HG02943 (cell line): ENCODE measurements around the gene PAPLN.

Experiments
- ATAC-seq: cut with Tn5 transposase; IDR thresholded peaks from one replicate; pipeline ENCODE4 v1.9.1; 2021; ENCODE audit warnings: mild to moderate bottlenecking, low read depth, moderate library complexity; ENCODE audit not compliant: unreplicated experiment

Gene PAPLN

GRCh38 chr14:73243341-73243740, 6.0 kb downstream of the PAPLN start:
- ATAC-seq: no peak

GRCh38 chr14:73243748-73244147, 6.4 kb downstream of the PAPLN start:
- ATAC-seq: no peak

GRCh38 chr14:73244541-73245290, 7.4 kb downstream of the PAPLN start:
- ATAC-seq: no peak

- ATAC-seq: no peak
These were observed 8.4 kb downstream of the PAPLN start for GRCh38 chr14:73245480-73246325.

GRCh38 chr14:73246387-73247150, 9.3 kb downstream of the PAPLN start:
- no peak for ATAC-seq

- ATAC-seq: no peak
These were observed 11.0 kb downstream of the PAPLN start for GRCh38 chr14:73248108-73248868.

- no peak for ATAC-seq
These were observed 11.8 kb downstream of the PAPLN start for GRCh38 chr14:73249108-73249507.

GRCh38 chr14:73249564-73250316, 12.4 kb downstream of the PAPLN start:
- no peak for ATAC-seq

GRCh38 chr14:73250317-73250713, 13.0 kb downstream of the PAPLN start:
- ATAC-seq: no peak

GRCh38 chr14:73250781-73251500, 13.6 kb downstream of the PAPLN start:
- ATAC-seq: no peak

GRCh38 chr14:73251516-73252215, 14.4 kb downstream of the PAPLN start:
- ATAC-seq: no peak

- no peak for ATAC-seq
These were observed 15.4 kb downstream of the PAPLN start for GRCh38 chr14:73252491-73253322.

- no peak for ATAC-seq
These were observed 16.0 kb downstream of the PAPLN start for GRCh38 chr14:73253323-73253610.

GRCh38 chr14:73253721-73254120, 16.4 kb downstream of the PAPLN start:
- ATAC-seq: no peak

GRCh38 chr14:73254247-73255004, 17.1 kb downstream of the PAPLN start:
- no peak for ATAC-seq

GRCh38 chr14:73255005-73255400, 17.7 kb downstream of the PAPLN start:
- no peak for ATAC-seq

- ATAC-seq: no peak
These were observed 18.5 kb downstream of the PAPLN start for GRCh38 chr14:73255693-73256225.
